Activated naive CD4-positive, alpha-beta T cell treated with anti-CD3 and anti-CD28 coated beads for 36 hours (primary cell): ENCODE data around the gene DRC1. TPM values are rescaled to one million over a fixed set of nuclear protein-coding genes. Genes with fewer than 3 reads are reported as not detected.

Source experiments
- CTCF ChIA-PET: fragments of 350-600 bp; sonication (Branson Sonifier 250); formaldehyde crosslinking; loops from one replicate; lab custom pipeline; 2021; ENCODE audit warnings: antibody characterized with exemption; lab: Charles Lee
- DNase-seq: peaks from one replicate; pipeline ENCODE4 v3.0.0-alpha.2; 2020
- H3K27ac Mint-ChIP-seq: one replicate; pipeline ENCODE4 v1.8.0; 2021; ENCODE audit warnings: mild to moderate bottlenecking, mixed read lengths
- H3K27me3 Mint-ChIP-seq: one replicate; pipeline ENCODE4 v1.8.0; 2021; ENCODE audit warnings: low read depth, mixed read lengths
- H3K36me3 Mint-ChIP-seq: one replicate; pipeline ENCODE4 v1.8.0; 2021; ENCODE audit warnings: low read depth, mixed read lengths
- H3K4me1 Mint-ChIP-seq: one replicate; pipeline ENCODE4 v1.8.0; 2021; ENCODE audit warnings: low read depth, mixed read lengths
- H3K4me3 Mint-ChIP-seq: one replicate; pipeline ENCODE4 v1.8.0; 2021; ENCODE audit warnings: mild to moderate bottlenecking, moderate library complexity, mixed read lengths
- H3K9me3 Mint-ChIP-seq: one replicate; pipeline ENCODE4 v1.8.0; 2021; ENCODE audit warnings: mixed read lengths
- intact Hi-C: fragments of 100-400 bp; cut with micrococcal nuclease; formaldehyde crosslinking; loops from one replicate; pipeline ENCODE4 v1.15.1; 2023
- total RNA-seq, 2 experiments: library from RNA; stranded (reverse); gene quantifications; one replicate each; pipeline ENCODE4 v1.2.3, GENCODE V29; 2021

The DRC1 gene
- total RNA-seq, 2 experiments from 2014 or later = not detected

GRCh38 chr2:26409785-26410184, 8.1 kb downstream of the DRC1 start:
- H3K4me3 Mint-ChIP-seq = no peak overlapping the region
- H3K9me3 Mint-ChIP-seq = no peaks in the 10 kb centered on the region
- no peak overlapping the region for H3K27ac Mint-ChIP-seq
- peaks cover 9% of the 10 kb centered on the region for H3K4me1 Mint-ChIP-seq
- H3K36me3 Mint-ChIP-seq = no peaks in the 10 kb centered on the region
- CTCF ChIA-PET = no interaction called here
- intact Hi-C loops = no loop called here
- no peak for DNase-seq
- peaks cover 8% of the 10 kb centered on the region for H3K27me3 Mint-ChIP-seq

GRCh38 chr2:26410764-26411243, 9.1 kb downstream of the DRC1 start:
- H3K27me3 Mint-ChIP-seq = peaks cover 8% of the 10 kb centered on the region
- no peaks in the 10 kb centered on the region for H3K36me3 Mint-ChIP-seq

GRCh38 chr2:26411419-26411818, 9.7 kb downstream of the DRC1 start:
- no peak for DNase-seq
- H3K36me3 Mint-ChIP-seq = no peaks in the 10 kb centered on the region
- H3K27ac Mint-ChIP-seq = no peak overlapping the region
- peaks cover 8% of the 10 kb centered on the region for H3K27me3 Mint-ChIP-seq
- peaks cover 9% of the 10 kb centered on the region for H3K4me1 Mint-ChIP-seq
- CTCF ChIA-PET = interaction anchor here (0.6 kb wide), 1 partner anchor 91 kb away, joined by 4 read pairs; no protein-coding TSS in a partner anchor
- H3K9me3 Mint-ChIP-seq = no peaks in the 10 kb centered on the region
- H3K4me3 Mint-ChIP-seq = no peak overlapping the region
- intact Hi-C loops = no loop called here

More at GRCh38 chr2:26410764-26411243, 9.1 kb downstream of the DRC1 start:
- CTCF ChIA-PET = no interaction called here
- Mint-ChIP-seq H3K4me1 (peaks cover 9% of the 10 kb centered on the region), H3K4me3 (no peak overlapping the region), H3K27ac (no peak overlapping the region), H3K9me3 (no peaks in the 10 kb centered on the region)
- no peak for DNase-seq
- intact Hi-C loops = no loop called here

- intact Hi-C loops = no loop called here
- CTCF ChIA-PET = interaction anchor here (0.6 kb wide), 1 partner anchor 91 kb away, joined by 4 read pairs; no protein-coding TSS in a partner anchor
- no peak overlapping the region for H3K27ac Mint-ChIP-seq
Observed at GRCh38 chr2:26412091-26412673, 10.5 kb downstream of the DRC1 start.

GRCh38 chr2:26414311-26414710, 12.6 kb downstream of the DRC1 start:
- intact Hi-C loops = no loop called here
- H3K4me1 Mint-ChIP-seq = peaks cover 9% of the 10 kb centered on the region
- H3K36me3 Mint-ChIP-seq = no peaks in the 10 kb centered on the region
- no peak overlapping the region for H3K27ac Mint-ChIP-seq
- no peaks in the 10 kb centered on the region for H3K27me3 Mint-ChIP-seq
- no peak for DNase-seq
- CTCF ChIA-PET = no interaction called here
- no peaks in the 10 kb centered on the region for H3K9me3 Mint-ChIP-seq
- H3K4me3 Mint-ChIP-seq = no peak overlapping the region

More at GRCh38 chr2:26412091-26412673, 10.5 kb downstream of the DRC1 start:
- peak; percentile 10 for DNase-seq
- Mint-ChIP-seq H3K9me3 (no peaks in the 10 kb centered on the region), H3K4me3 (peak overlapping the region; percentile 28), H3K36me3 (no peaks in the 10 kb centered on the region), H3K4me1 (peaks cover 9% of the 10 kb centered on the region), H3K27me3 (peaks cover 8% of the 10 kb centered on the region)

GRCh38 chr2:26421961-26422360, 20.2 kb downstream of the DRC1 start:
- Mint-ChIP-seq H3K27ac (no peak overlapping the region), H3K4me3 (no peak overlapping the region), H3K9me3 (no peaks in the 10 kb centered on the region), H3K36me3 (no peaks in the 10 kb centered on the region), H3K27me3 (no peaks in the 10 kb centered on the region), H3K4me1 (no peaks in the 10 kb centered on the region)
- no peak for DNase-seq
- CTCF ChIA-PET = interaction anchor here (0.7 kb wide), 1 partner anchor 27 kb away, joined by 3 read pairs; no protein-coding TSS in a partner anchor
- intact Hi-C loops = no loop called here

GRCh38 chr2:26422947-26423629, 21.4 kb downstream of the DRC1 start:
- intact Hi-C loops = no loop called here
- CTCF ChIA-PET = no interaction called here
- Mint-ChIP-seq H3K4me3 (no peak overlapping the region), H3K27me3 (peaks cover 3% of the 10 kb centered on the region), H3K27ac (no peak overlapping the region), H3K9me3 (no peaks in the 10 kb centered on the region), H3K4me1 (no peaks in the 10 kb centered on the region), H3K36me3 (no peaks in the 10 kb centered on the region)
- no peak for DNase-seq

GRCh38 chr2:26423750-26424149, 22.0 kb downstream of the DRC1 start:
- DNase-seq = no peak
- intact Hi-C loops = no loop called here
- Mint-ChIP-seq H3K9me3 (no peaks in the 10 kb centered on the region), H3K27me3 (peaks cover 3% of the 10 kb centered on the region), H3K4me3 (no peak overlapping the region), H3K36me3 (no peaks in the 10 kb centered on the region), H3K27ac (no peak overlapping the region), H3K4me1 (no peaks in the 10 kb centered on the region)
- CTCF ChIA-PET = no interaction called here

GRCh38 chr2:26424221-26424620, 22.5 kb downstream of the DRC1 start:
- CTCF ChIA-PET = no interaction called here
- Mint-ChIP-seq H3K4me3 (no peak overlapping the region), H3K27ac (no peak overlapping the region), H3K36me3 (no peaks in the 10 kb centered on the region), H3K27me3 (peaks cover 3% of the 10 kb centered on the region), H3K4me1 (no peaks in the 10 kb centered on the region), H3K9me3 (no peaks in the 10 kb centered on the region)
- intact Hi-C loops = no loop called here
- DNase-seq = no peak

GRCh38 chr2:26428846-26429245, 27.1 kb downstream of the DRC1 start:
- H3K4me3 Mint-ChIP-seq = no peak overlapping the region
- DNase-seq = no peak
- no peaks in the 10 kb centered on the region for H3K36me3 Mint-ChIP-seq
- intact Hi-C loops = no loop called here
- H3K27ac Mint-ChIP-seq = no peak overlapping the region
- H3K27me3 Mint-ChIP-seq = peaks cover 3% of the 10 kb centered on the region
- no peaks in the 10 kb centered on the region for H3K9me3 Mint-ChIP-seq
- CTCF ChIA-PET = no interaction called here
- H3K4me1 Mint-ChIP-seq = no peaks in the 10 kb centered on the region

GRCh38 chr2:26429779-26430578, 28.3 kb downstream of the DRC1 start:
- Mint-ChIP-seq H3K27me3 (peaks cover 3% of the 10 kb centered on the region), H3K4me3 (no peak overlapping the region), H3K36me3 (no peaks in the 10 kb centered on the region), H3K4me1 (no peaks in the 10 kb centered on the region), H3K9me3 (no peaks in the 10 kb centered on the region), H3K27ac (no peak overlapping the region)
- no peak for DNase-seq
- CTCF ChIA-PET = no interaction called here
- intact Hi-C loops = no loop called here

- H3K9me3 Mint-ChIP-seq = no peaks in the 10 kb centered on the region
- no peaks in the 10 kb centered on the region for H3K4me1 Mint-ChIP-seq
- H3K27ac Mint-ChIP-seq = no peak overlapping the region
- DNase-seq = no peak
- intact Hi-C loops = no loop called here
- H3K27me3 Mint-ChIP-seq = peaks cover 3% of the 10 kb centered on the region
- no peaks in the 10 kb centered on the region for H3K36me3 Mint-ChIP-seq
- no peak overlapping the region for H3K4me3 Mint-ChIP-seq
- CTCF ChIA-PET = no interaction called here
Observed at GRCh38 chr2:26430826-26431225, 29.1 kb downstream of the DRC1 start.
